H1 (cell line): ENCODE data around the gene CIAO2B. TPM values are rescaled to one million over a fixed set of nuclear protein-coding genes. Genes with fewer than 3 reads are reported as not detected.

Source experiments
- CTCF ChIA-PET: fragments of 300-600 bp; sonication (Branson Sonifier 250); formaldehyde crosslinking; loops from one replicate; lab custom pipeline; 2021; ENCODE audit not compliant: partially characterized antibody; lab: Charles Lee
- POLR2A ChIA-PET: fragments of 300-600 bp; sonication (Branson Sonifier 250); formaldehyde crosslinking; loops from one replicate; lab custom pipeline; 2021; ENCODE audit warnings: inconsistent platforms; ENCODE audit not compliant: partially characterized antibody; lab: Charles Lee
- DNase-seq, 2 experiments: peaks; one replicate each; pipeline versions ENCODE4 v3.0.0 to v3.0.0-alpha.2; 2010 to 2022; ENCODE audit warnings: low spot score in 2 of 2, low read depth in 1 of 2, mixed read lengths in 1 of 2
- FAIRE-seq: peaks from 2 replicates; lab custom pipeline; 2011; peaks lifted over from hg19 to GRCh38; lab: Jason Lieb, UNC
- H2AFZ ChIP-seq: 2 replicates; pipeline ENCODE4 v1.8.1; 2012; ENCODE audit warnings: low read length, inconsistent platforms
- H2AK5ac ChIP-seq: 2 replicates; pipeline ENCODE4 v1.6.1; 2013; ENCODE audit warnings: low read depth, low read length
- H2BK120ac ChIP-seq: replicated peaks from 2 replicates; pipeline ENCODE3; 2013; ENCODE audit warnings: low read depth, low read length, inconsistent platforms
- H2BK12ac ChIP-seq: 2 replicates; pipeline ENCODE4 v1.6.1; 2013; ENCODE audit warnings: low read depth, low read length
- H2BK15ac ChIP-seq: 2 replicates; pipeline ENCODE4 v1.6.1; 2013; ENCODE audit warnings: low read length
- H2BK20ac ChIP-seq: 2 replicates; pipeline ENCODE4 v1.6.1; 2013; ENCODE audit warnings: low read length
- H2BK5ac ChIP-seq: 2 replicates; pipeline ENCODE4 v1.6.1; 2013; ENCODE audit warnings: low read depth, low read length
- H3K14ac ChIP-seq: 2 replicates; pipeline ENCODE4 v1.6.1; 2013; ENCODE audit warnings: inconsistent platforms; ENCODE audit not compliant: insufficient read length
- H3K18ac ChIP-seq: 2 replicates; pipeline ENCODE4 v1.6.1; 2013; ENCODE audit warnings: low read length; ENCODE audit errors: extremely low read depth
- H3K23ac ChIP-seq: 2 replicates; pipeline ENCODE4 v1.6.1; 2013; ENCODE audit warnings: inconsistent platforms; ENCODE audit not compliant: insufficient read length
- H3K23me2 ChIP-seq: 2 replicates; pipeline ENCODE4 v1.6.1; 2013; ENCODE audit warnings: low read depth, low read length
- H3K27ac ChIP-seq: 2 replicates; pipeline ENCODE4 v1.6.1; 2011; ENCODE audit warnings: low read depth, low read length, inconsistent platforms
- H3K27me3 ChIP-seq, 4 experiments: replicated peaks in 1 of 4; 1 replicate in 1 of 4; 2 replicates in 3 of 4; pipeline versions ENCODE4 v1.6.1 to v1.8.1; 2011 to 2013; ENCODE audit warnings: low read length in 3 of 4, mild to moderate bottlenecking in 3 of 4, inconsistent platforms in 2 of 4, mixed read lengths in 2 of 4, moderate library complexity in 1 of 4; ENCODE audit not compliant: control insufficient read depth in 3 of 4, insufficient read depth in 3 of 4; ENCODE audit errors: extremely low read depth in 1 of 4
- H3K36me3 ChIP-seq, 4 experiments: 2 replicates each; pipeline versions ENCODE4 v1.6.1 to v1.8.1; 2011 to 2013; ENCODE audit warnings: mild to moderate bottlenecking in 4 of 4, low read length in 3 of 4, moderate library complexity in 2 of 4, control low read depth in 1 of 4, inconsistent platforms in 1 of 4; ENCODE audit not compliant: insufficient read depth in 4 of 4, control insufficient read depth in 2 of 4
- H3K4ac ChIP-seq: replicated peaks from 2 replicates; pipeline ENCODE3; 2013; ENCODE audit warnings: low read length, low read depth, mixed read lengths, inconsistent platforms; ENCODE audit not compliant: insufficient read length
- H3K4me1 ChIP-seq, 4 experiments: replicated peaks in 1 of 4; 1 replicate in 1 of 4; 2 replicates in 3 of 4; pipeline versions ENCODE4 v1.6.1 to v1.8.1; 2011 to 2013; ENCODE audit warnings: low read length in 3 of 4, inconsistent platforms in 2 of 4, mixed read lengths in 1 of 4; ENCODE audit not compliant: insufficient read depth in 4 of 4, control insufficient read depth in 3 of 4
- H3K4me2 ChIP-seq, 2 experiments: 2 replicates each; pipeline versions ENCODE4 v1.6.1 to v1.8.1; 2011 to 2013; ENCODE audit warnings: low read depth in 2 of 2, low read length in 2 of 2, control low read depth in 1 of 2, inconsistent platforms in 1 of 2, mild to moderate bottlenecking in 1 of 2; ENCODE audit not compliant: insufficient read depth in 1 of 2
- H3K4me3 ChIP-seq, 4 experiments: fragments of 200-600, 300-600 bp in 1 of 4; sonication (generic), shearing (Covaris generic), sonication (Bioruptor Twin) in 1 of 4; 2 replicates each; pipeline versions ENCODE4 v1.5.1 to v1.8.1; 2011 to 2016; ENCODE audit warnings: low read length in 4 of 4, low read depth in 3 of 4, control low read depth in 2 of 4, inconsistent platforms in 2 of 4, mild to moderate bottlenecking in 2 of 4, mixed read lengths in 1 of 4, moderate library complexity in 1 of 4; ENCODE audit not compliant: insufficient read depth in 2 of 4; ENCODE audit errors: extremely low read depth in 1 of 4
- H3K56ac ChIP-seq: replicated peaks from 2 replicates; pipeline ENCODE3; 2013; ENCODE audit warnings: low read depth, mild to moderate bottlenecking, mixed read lengths, low read length, inconsistent platforms; ENCODE audit not compliant: insufficient read length
- H3K79me1 ChIP-seq: 2 replicates; pipeline ENCODE4 v1.6.1; 2013; ENCODE audit warnings: low read depth, low read length, control low read depth
- H3K79me2 ChIP-seq, 2 experiments: 2 replicates each; pipeline versions ENCODE4 v1.6.1 to v1.8.1; 2012 to 2013; ENCODE audit warnings: low read length in 2 of 2, mild to moderate bottlenecking in 2 of 2, inconsistent platforms in 1 of 2; ENCODE audit not compliant: insufficient read depth in 2 of 2, control insufficient read depth in 1 of 2
- H3K9ac ChIP-seq, 4 experiments: replicated peaks in 1 of 4; 1 replicate in 1 of 4; 2 replicates in 3 of 4; pipeline versions ENCODE4 v1.6.1 to v1.8.1; 2011 to 2013; ENCODE audit warnings: low read depth in 3 of 4, low read length in 3 of 4, control low read depth in 2 of 4, mild to moderate bottlenecking in 2 of 4, moderate library complexity in 2 of 4, inconsistent platforms in 1 of 4; ENCODE audit errors: extremely low read depth in 1 of 4
- H3K9me3 ChIP-seq, 2 experiments: 2 replicates each; pipeline versions ENCODE4 v1.6.1 to v1.8.1; 2012 to 2013; ENCODE audit warnings: mild to moderate bottlenecking in 2 of 2, moderate library complexity in 2 of 2, control low read depth in 1 of 2, inconsistent platforms in 1 of 2, low read depth in 1 of 2, low read length in 1 of 2, mixed read lengths in 1 of 2; ENCODE audit not compliant: insufficient read depth in 2 of 2
- H4K20me1 ChIP-seq, 2 experiments: replicated peaks in 1 of 2; 2 replicates each; pipeline versions ENCODE3 to v1.8.1; 2011 to 2013; ENCODE audit warnings: inconsistent platforms in 2 of 2, low read length in 2 of 2, mild to moderate bottlenecking in 1 of 2; ENCODE audit not compliant: insufficient read depth in 2 of 2, control insufficient read depth in 1 of 2
- H4K5ac ChIP-seq: 2 replicates; pipeline ENCODE4 v1.6.1; 2013; ENCODE audit warnings: low read length, low read depth, mixed read lengths, inconsistent platforms; ENCODE audit not compliant: insufficient read length
- H4K8ac ChIP-seq: 2 replicates; pipeline ENCODE4 v1.8.0; 2013; ENCODE audit warnings: mild to moderate bottlenecking, moderate library complexity, low read length, inconsistent platforms; ENCODE audit not compliant: insufficient read depth; ENCODE audit errors: extremely low read depth
- H4K91ac ChIP-seq: replicated peaks from 2 replicates; pipeline ENCODE3; 2013; ENCODE audit warnings: low read length, mixed read lengths, inconsistent platforms; ENCODE audit not compliant: insufficient read length
- ATF3 ChIP-seq: IDR thresholded peaks from 2 replicates; pipeline ENCODE4 v1.6.1; 2011; ENCODE audit warnings: low read depth, mild to moderate bottlenecking, low read length; ENCODE audit not compliant: insufficient read depth
- CBX5 ChIP-seq: fragments of 300-800, 300-1000 bp; sonication (generic); IDR thresholded peaks from 2 replicates; pipeline ENCODE4 v1.7.1; 2016; ENCODE audit warnings: antibody characterized with exemption, low read length, low read depth
- KDM5A ChIP-seq: fragments of 200-600 bp; IDR thresholded peaks from 2 replicates; pipeline ENCODE4 v1.7.1; 2012; ENCODE audit warnings: mild to moderate bottlenecking, low read length, inconsistent platforms, mixed read lengths
- MAFK ChIP-seq: IDR thresholded peaks from 2 replicates; pipeline ENCODE4 v1.6.1; 2012; ENCODE audit warnings: low read depth, mild to moderate bottlenecking, improper control_type of control experiment, low read length
- NANOG ChIP-seq: IDR thresholded peaks from 2 replicates; pipeline ENCODE4 v1.6.1; 2011; ENCODE audit warnings: low read length, low read depth, mild to moderate bottlenecking, inconsistent platforms; ENCODE audit not compliant: insufficient read depth, poor library complexity, severe bottlenecking
- RAD21 ChIP-seq, 2 experiments: IDR thresholded peaks in 1 of 2; conservative IDR thresholded peaks in 1 of 2; 2 replicates each; pipeline ENCODE4 v1.6.1; 2011; ENCODE audit warnings: low read depth in 2 of 2, low read length in 2 of 2, improper control_type of control experiment in 1 of 2, inconsistent platforms in 1 of 2, mild to moderate bottlenecking in 1 of 2, moderate library complexity in 1 of 2
- SIX5 ChIP-seq: IDR thresholded peaks from 2 replicates; pipeline ENCODE4 v1.6.1; 2011; ENCODE audit warnings: mild to moderate bottlenecking, low read depth, low read length
- SP2 ChIP-seq: IDR thresholded peaks from 2 replicates; pipeline ENCODE4 v1.6.1; 2012; ENCODE audit warnings: mild to moderate bottlenecking, low read length, inconsistent platforms
- SRF ChIP-seq: IDR thresholded peaks from 2 replicates; pipeline ENCODE4 v1.6.1; 2011; ENCODE audit warnings: mild to moderate bottlenecking, low read depth, low read length, moderate library complexity
- SUZ12 ChIP-seq: fragments of 200-600 bp; sonication (generic); IDR thresholded peaks from 2 replicates; pipeline ENCODE4 v1.6.1; 2012; ENCODE audit warnings: mild to moderate bottlenecking, inconsistent platforms, low read length, moderate library complexity, mixed read lengths
- TEAD4 ChIP-seq: IDR thresholded peaks from 2 replicates; pipeline ENCODE4 v1.6.1; 2012; ENCODE audit warnings: low read depth, low read length, inconsistent platforms, mixed read lengths
- ZNF274 ChIP-seq: IDR thresholded peaks from 2 replicates; pipeline ENCODE4 v1.7.0; 2012; ENCODE audit warnings: low read length, borderline replicate concordance; ENCODE audit errors: extremely low read depth
- WGBS, 2 experiments: shearing (Covaris generic) in 1 of 2; methylation state at CpG; one replicate each; pipeline versions ENCODE4 v1.1.6 to v1.1.7; 2013 to 2015; ENCODE audit warnings: low lambda C conversion rate in 2 of 2, mixed read lengths in 2 of 2, inconsistent platforms in 1 of 2, low coverage in 1 of 2, missing lambda C conversion rate in 1 of 2; ENCODE audit not compliant: insufficient replicate concordance in 2 of 2, insufficient coverage in 1 of 2, insufficient read length in 1 of 2; ENCODE audit errors: extremely low coverage in 1 of 2, missing lambda C conversion rate in 1 of 2; 5-methylcytosine and 5-hydroxymethylcytosine counted together
- polyA plus RNA-seq, 7 experiments: library from polyadenylated mRNA; depleted of rRNA in 3 of 7; stranded (reverse) in 5 of 7; unstranded in 2 of 7; fragments of >200 nt in 5 of 7; fragments of 200-250 nt in 2 of 7; gene quantifications; 1 replicate in 5 of 7; 2 replicates in 1 of 7; 4 replicates in 1 of 7; pipeline versions ENCODE4 v1.2.1 to v1.2.3, GENCODE V29; 2011 to 2013; ENCODE audit warnings: missing spikeins in 2 of 7, mixed read lengths in 2 of 7
- total RNA-seq: library from RNA; stranded (reverse); fragmentation: NEBNext Ultra II Directional; extraction: Animal tissue kit (Norgen Biotek cat#: 25700); gene quantifications from 2 replicates; pipeline ENCODE4 v1.2.1, GENCODE V29; 2021
- TF ChIP-seq, protein P1 (sequence below): IDR thresholded peaks from 2 replicates; pipeline ENCODE4 v1.6.1; 2012; ENCODE audit warnings: inconsistent platforms

CIAO2B gene
- total and polyA plus RNA-seq, 2 of the 8 experiments (the other 6 are each of a cell fraction or from before 2014, with no cell fraction given), result 65.6 to 248 TPM

- Histone ChIP-seq H3K56ac (no peak overlapping the region), H3K79me1 (no peaks in the 10 kb centered on the region), H2BK12ac (no peak overlapping the region), H4K20me1 (peaks cover 6 to 13% of the 10 kb centered on the region in 2 experiments), H2BK15ac (no peak overlapping the region), H3K27ac (no peak overlapping the region), H3K14ac (no peak overlapping the region), H3K18ac (no peak overlapping the region), H2AFZ (no peak overlapping the region), H4K5ac (no peak overlapping the region), H3K79me2 (no peaks in the 10 kb centered on the region; a peak in 1 of 4 replicates), H3K36me3 (peaks cover 0 to 6% (median 3%) of the 10 kb centered on the region in 4 experiments; a peak in 2 of 8 replicates), H3K9ac (no peak overlapping the region), H3K9me3 (no peaks in the 10 kb centered on the region), H4K8ac (no peak overlapping the region), H4K91ac (no peak overlapping the region), H2AK5ac (no peak overlapping the region), H3K23ac (no peak overlapping the region), H3K4me1 (no peaks in the 10 kb centered on the region), H3K4ac (no peak overlapping the region), H3K23me2 (no peaks in the 10 kb centered on the region), H3K4me2 (no peak overlapping the region), H2BK20ac (no peak overlapping the region), H2BK5ac (no peak overlapping the region), H3K27me3 (no peaks in the 10 kb centered on the region; a peak in 1 of 7 replicates), H2BK120ac (no peak overlapping the region), H3K4me3 (no peak overlapping the region)
- DNase-seq, result no peak
- FAIRE-seq, result no peak
- POLR2A ChIA-PET, result interaction anchor here (1.5 to 1.7 kb wide), 2 partner anchors 10 to 11 kb away, joined by 5 to 7 read pairs; partner anchors contain the start of gene PDP2
- CTCF ChIA-PET, result interaction anchor here (0.6 to 42.0 kb wide), 9 partner anchors 9 to 301 kb away, joined by 3 to 1009 read pairs (median 3); partner anchors contain the start of genes CDH16 and RRAD
- WGBS, 2 experiments, result 85% methylated on average over 6 of the region's 6 CpGs; no CpG with 5 or more reads in 1 of the 2 experiments
- no peak for TF ChIP-seq ZNF274
- TF ChIP-seq TEAD4, result no peak
- TF ChIP-seq CBX5, result no peak
- no peak for TF ChIP-seq NANOG
- TF ChIP-seq SP2, result no peak
- no peak for TF ChIP-seq SIX5
- TF ChIP-seq RAD21 (IDR thresholded peaks at IDR 0.05 in 1 of 2, conservative IDR thresholded peaks at IDR 0.05 in 1 of 2; ENCODE audit: low read depth in 2 of 2, low read length in 2 of 2), result no peak
- TF ChIP-seq MAFK, result no peak
- TF ChIP-seq, protein P1, sequence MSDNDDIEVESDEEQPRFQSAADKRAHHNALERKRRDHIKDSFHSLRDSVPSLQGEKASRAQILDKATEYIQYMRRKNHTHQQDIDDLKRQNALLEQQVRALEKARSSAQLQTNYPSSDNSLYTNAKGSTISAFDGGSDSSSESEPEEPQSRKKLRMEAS, result no peak
- TF ChIP-seq KDM5A, result no peak
- no peak for TF ChIP-seq SRF
- TF ChIP-seq SUZ12, result no peak
- TF ChIP-seq ATF3, result no peak
Observed at GRCh38 chr16:66891797-66892196, 42.4 kb downstream of the CIAO2B start.
